Astrocyte (in vitro differentiated cells and primary cell): ENCODE data around the gene SKAP2.

Experiments
- EZH2 ChIP-seq: IDR thresholded peaks from 2 replicates; pipeline ENCODE4 v1.6.1; 2012; ENCODE audit warnings: mild to moderate bottlenecking, low read length, inconsistent platforms; ENCODE audit not compliant: insufficient read depth
- TF ChIP-seq, protein P1 (sequence below): IDR thresholded peaks from 2 replicates; pipeline ENCODE4 v1.5.1; 2011; ENCODE audit warnings: low read depth, mild to moderate bottlenecking, inconsistent platforms, low read length, moderate library complexity; ENCODE audit not compliant: insufficient read depth

DNA sequence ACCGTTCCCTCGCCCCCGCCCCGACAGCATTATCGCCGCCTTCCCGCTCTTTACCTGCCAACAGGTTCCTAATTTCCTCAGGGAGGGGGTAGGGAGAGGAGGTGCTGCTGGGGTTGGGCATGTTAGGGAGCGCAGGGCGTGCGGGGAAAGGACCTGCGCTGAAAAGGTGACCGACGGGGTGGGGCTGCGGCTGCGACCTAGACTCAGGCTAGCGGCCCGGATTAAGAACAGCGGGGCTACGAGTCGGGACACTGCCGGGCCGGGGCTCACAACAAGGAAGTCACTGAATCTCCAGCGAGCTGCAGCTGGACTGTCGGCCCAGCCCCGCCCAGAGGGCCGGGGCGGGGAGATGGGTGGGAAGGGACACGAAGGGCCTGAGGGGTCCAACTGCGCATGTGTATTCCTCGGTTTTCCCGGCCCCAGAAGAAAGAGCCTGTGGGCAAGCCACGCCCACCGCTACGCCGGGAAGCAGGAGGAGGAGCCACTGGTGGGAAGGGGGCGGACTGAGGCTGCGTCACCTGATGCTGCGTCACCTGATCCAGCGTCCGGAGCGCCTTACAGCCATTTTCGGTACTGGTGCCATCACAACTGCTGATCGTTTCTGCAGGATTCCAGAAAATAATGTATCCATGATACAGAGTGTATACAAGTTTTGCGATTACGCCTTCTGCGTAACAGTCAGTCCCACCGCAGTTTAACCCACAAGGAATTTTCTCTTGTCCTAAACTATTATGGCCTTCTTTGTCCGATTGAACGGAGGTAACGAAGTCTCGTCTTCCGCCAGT, at the start of gene SKAP2:
- TF ChIP-seq, protein P1, sequence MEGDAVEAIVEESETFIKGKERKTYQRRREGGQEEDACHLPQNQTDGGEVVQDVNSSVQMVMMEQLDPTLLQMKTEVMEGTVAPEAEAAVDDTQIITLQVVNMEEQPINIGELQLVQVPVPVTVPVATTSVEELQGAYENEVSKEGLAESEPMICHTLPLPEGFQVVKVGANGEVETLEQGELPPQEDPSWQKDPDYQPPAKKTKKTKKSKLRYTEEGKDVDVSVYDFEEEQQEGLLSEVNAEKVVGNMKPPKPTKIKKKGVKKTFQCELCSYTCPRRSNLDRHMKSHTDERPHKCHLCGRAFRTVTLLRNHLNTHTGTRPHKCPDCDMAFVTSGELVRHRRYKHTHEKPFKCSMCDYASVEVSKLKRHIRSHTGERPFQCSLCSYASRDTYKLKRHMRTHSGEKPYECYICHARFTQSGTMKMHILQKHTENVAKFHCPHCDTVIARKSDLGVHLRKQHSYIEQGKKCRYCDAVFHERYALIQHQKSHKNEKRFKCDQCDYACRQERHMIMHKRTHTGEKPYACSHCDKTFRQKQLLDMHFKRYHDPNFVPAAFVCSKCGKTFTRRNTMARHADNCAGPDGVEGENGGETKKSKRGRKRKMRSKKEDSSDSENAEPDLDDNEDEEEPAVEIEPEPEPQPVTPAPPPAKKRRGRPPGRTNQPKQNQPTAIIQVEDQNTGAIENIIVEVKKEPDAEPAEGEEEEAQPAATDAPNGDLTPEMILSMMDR = no peak
- no peak for TF ChIP-seq EZH2
